WTC11 (cell line): Measurements from ENCODE around the gene DMTF1. TPM values are rescaled to one million over a fixed set of nuclear protein-coding genes. Genes with fewer than 3 reads are reported as not detected.

Experiments used
- ATAC-seq: fragments of 200-7000 bp; cut with Tn5 transposase; 2 replicates; pipeline ENCODE4 v1.10.0; 2021; ENCODE audit warnings: mild to moderate bottlenecking, moderate library complexity
- CTCF ChIA-PET: fragments of 300-600 bp; sonication (Branson Sonifier 250); formaldehyde crosslinking; loops from one replicate; lab custom pipeline; 2021; ENCODE audit warnings: antibody characterized with exemption; lab: Charles Lee
- POLR2A ChIA-PET: fragments of 350-600 bp; sonication (Branson Sonifier 250); formaldehyde crosslinking; loops from one replicate; lab custom pipeline; 2021; ENCODE audit warnings: antibody characterized with exemption; lab: Charles Lee
- DNase-seq: peaks from one replicate; pipeline ENCODE4 v3.0.0; 2021; ENCODE audit warnings: low spot score
- H3K27ac Mint-ChIP-seq: 2 replicates; pipeline ENCODE4 v1.8.0; 2021; ENCODE audit warnings: mixed read lengths
- H3K27me3 Mint-ChIP-seq: 2 replicates; pipeline ENCODE4 v1.8.0; 2021; ENCODE audit warnings: low read depth, mild to moderate bottlenecking, moderate library complexity, mixed read lengths
- H3K36me3 Mint-ChIP-seq: 2 replicates; pipeline ENCODE4 v1.8.0; 2021; ENCODE audit warnings: mixed read lengths
- H3K4me1 Mint-ChIP-seq: 2 replicates; pipeline ENCODE4 v1.8.0; 2022; ENCODE audit warnings: mixed read lengths
- H3K4me3 Mint-ChIP-seq: 2 replicates; pipeline ENCODE4 v1.8.0; 2021; ENCODE audit warnings: mild to moderate bottlenecking, moderate library complexity, mixed read lengths
- H3K9me3 Mint-ChIP-seq: 2 replicates; pipeline ENCODE4 v1.8.0; 2021; ENCODE audit warnings: mixed read lengths
- ARID4B ChIP-seq: sonication (generic); formaldehyde crosslinking; IDR thresholded peaks from 2 replicates; pipeline ENCODE4 v1.8.0; 2023; ENCODE audit warnings: missing genetic modification reagents, mild to moderate bottlenecking, borderline replicate concordance
- ATF1 ChIP-seq: sonication (generic); formaldehyde crosslinking; IDR thresholded peaks from 2 replicates; pipeline ENCODE4 v1.8.1; 2023; ENCODE audit warnings: mild to moderate bottlenecking, moderate library complexity, missing genetic modification reagents
- CBFB ChIP-seq: sonication (generic); formaldehyde crosslinking; IDR thresholded peaks from 2 replicates; pipeline ENCODE4 v1.8.1; 2022; ENCODE audit warnings: mild to moderate bottlenecking, low read depth, missing genetic modification reagents
- ELF4 ChIP-seq: sonication (generic); formaldehyde crosslinking; IDR thresholded peaks from 2 replicates; pipeline ENCODE4 v1.8.1; 2022; ENCODE audit warnings: low read depth, mild to moderate bottlenecking, moderate library complexity, missing genetic modification reagents
- FOXP4 ChIP-seq: sonication (generic); formaldehyde crosslinking; IDR thresholded peaks from 2 replicates; pipeline ENCODE4 v1.8.0; 2022; ENCODE audit warnings: mild to moderate bottlenecking, missing genetic modification reagents
- GRHL2 ChIP-seq: fragments of 250-450 bp; sonication (Bioruptor Pico); IDR thresholded peaks from 2 replicates; pipeline ENCODE4 v1.8.0; 2022; ENCODE audit warnings: mild to moderate bottlenecking, moderate library complexity; ENCODE audit not compliant: insufficient replicate concordance, severe bottlenecking
- HMGA2 ChIP-seq: fragments of 250-450 bp; sonication (Bioruptor Pico); IDR thresholded peaks from 2 replicates; pipeline ENCODE4 v1.4.0; 2021; ENCODE audit warnings: mild to moderate bottlenecking, moderate library complexity
- NFE2L1 ChIP-seq: sonication (generic); formaldehyde crosslinking; IDR thresholded peaks from 2 replicates; pipeline ENCODE4 v1.8.1; 2023; ENCODE audit warnings: missing genetic modification reagents
- NR2C2 ChIP-seq: sonication (generic); formaldehyde crosslinking; IDR thresholded peaks from 2 replicates; pipeline ENCODE4 v1.8.0; 2022; ENCODE audit warnings: mild to moderate bottlenecking, missing genetic modification reagents
- OVOL2 ChIP-seq: fragments of 250-450 bp; sonication (Bioruptor Pico); IDR thresholded peaks from 2 replicates; pipeline ENCODE4 v1.9.0; 2021; ENCODE audit warnings: mild to moderate bottlenecking, borderline replicate concordance
- PREB ChIP-seq: sonication (generic); formaldehyde crosslinking; IDR thresholded peaks from 2 replicates; pipeline ENCODE4 v1.8.1; 2022; ENCODE audit warnings: mild to moderate bottlenecking, missing genetic modification reagents, moderate library complexity, borderline replicate concordance
- SMAD3 ChIP-seq: sonication (generic); formaldehyde crosslinking; IDR thresholded peaks from 2 replicates; pipeline ENCODE4 v1.8.0; 2022; ENCODE audit warnings: missing genetic modification reagents, mild to moderate bottlenecking, borderline replicate concordance
- TEAD1 ChIP-seq: sonication (generic); formaldehyde crosslinking; IDR thresholded peaks from 2 replicates; pipeline ENCODE4 v1.8.0; 2022; ENCODE audit warnings: mild to moderate bottlenecking, missing genetic modification reagents
- TP53 ChIP-seq: sonication (generic); formaldehyde crosslinking; IDR thresholded peaks from 2 replicates; pipeline ENCODE4 v1.8.1; 2023; ENCODE audit warnings: mild to moderate bottlenecking, missing genetic modification reagents
- USF1 ChIP-seq: sonication (generic); formaldehyde crosslinking; IDR thresholded peaks from 2 replicates; pipeline ENCODE4 v1.8.0; 2022; ENCODE audit warnings: mild to moderate bottlenecking, missing genetic modification reagents
- ZBTB21 ChIP-seq: sonication (generic); formaldehyde crosslinking; IDR thresholded peaks from 2 replicates; pipeline ENCODE4 v1.8.1; 2023; ENCODE audit warnings: mild to moderate bottlenecking, missing genetic modification reagents, borderline replicate concordance
- ZMAT4 ChIP-seq: fragments of 250-450 bp; sonication (Bioruptor Pico); IDR thresholded peaks from 2 replicates; pipeline ENCODE4 v1.9.0; 2021; ENCODE audit warnings: mild to moderate bottlenecking
- ZNF219 ChIP-seq: sonication (generic); formaldehyde crosslinking; IDR thresholded peaks from 2 replicates; pipeline ENCODE4 v1.8.0; 2023; ENCODE audit warnings: missing genetic modification reagents, mild to moderate bottlenecking, borderline replicate concordance
- ZNF232 ChIP-seq: sonication (generic); formaldehyde crosslinking; IDR thresholded peaks from 2 replicates; pipeline ENCODE4 v1.8.0; 2022; ENCODE audit warnings: mild to moderate bottlenecking, missing genetic modification reagents
- ZNF423 ChIP-seq: fragments of 250-450 bp; sonication (Bioruptor Pico); IDR thresholded peaks from 2 replicates; pipeline ENCODE4 v2.1.2; 2022; ENCODE audit warnings: mild to moderate bottlenecking, moderate library complexity
- ZNF532 ChIP-seq: fragments of 250-450 bp; sonication (Bioruptor Pico); IDR thresholded peaks from 2 replicates; pipeline ENCODE4 v1.9.0; 2021; ENCODE audit warnings: mild to moderate bottlenecking, borderline replicate concordance
- ZSCAN18 ChIP-seq: fragments of 250-450 bp; sonication (Bioruptor Pico); IDR thresholded peaks from 2 replicates; pipeline ENCODE4 v2.1.2; 2022; ENCODE audit warnings: mild to moderate bottlenecking, moderate library complexity
- total RNA-seq: library from RNA; stranded (reverse); gene quantifications from 3 replicates; pipeline ENCODE4 v1.2.3, GENCODE V29; 2021

DMTF1 gene
- total RNA-seq, 1 experiment from 2014 or later, result 79.3 TPM

GRCh38 chr7:87213252-87213651 lies 61.0 kb downstream of the DMTF1 start (continued):
- TF ChIP-seq OVOL2 (CRISPR knock-in tag), result no peak
- no peak for TF ChIP-seq SMAD3 (CRISPR knock-in tag)
- TF ChIP-seq, all 79 proteins: peak for 0

GRCh38 chr7:87213811-87214210 lies 61.6 kb downstream of the DMTF1 start:
- H3K36me3 Mint-ChIP-seq, result peaks cover 41% of the 10 kb centered on the region

More at GRCh38 chr7:87213811-87214210, 61.6 kb downstream of the DMTF1 start:
- DNase-seq (no peak), ATAC-seq (no peak)
- Mint-ChIP-seq H3K27me3 (no peaks in the 10 kb centered on the region), H3K4me1 (peaks cover 13% of the 10 kb centered on the region), H3K4me3 (no peak overlapping the region), H3K9me3 (peaks cover 6% of the 10 kb centered on the region), H3K27ac (no peak overlapping the region; the same call in 1 of the 2 replicates)
- TF ChIP-seq HMGA2 (no peak), ARID4B (no peak), ZNF423 (no peak), ZBTB21 (CRISPR knock-in tag) (no peak), ELF4 (CRISPR knock-in tag) (no peak), USF1 (CRISPR knock-in tag) (no peak), GRHL2 (CRISPR knock-in tag) (no peak), TP53 (CRISPR knock-in tag) (no peak), NFE2L1 (no peak), ZNF219 (CRISPR knock-in tag) (no peak), ZSCAN18 (CRISPR knock-in tag) (no peak), ZNF232 (CRISPR knock-in tag) (no peak), ZMAT4 (CRISPR knock-in tag) (no peak), PREB (no peak), ATF1 (CRISPR knock-in tag) (no peak), CBFB (CRISPR knock-in tag) (no peak), ZNF532 (CRISPR knock-in tag) (no peak), FOXP4 (no peak), NR2C2 (CRISPR knock-in tag) (no peak), TEAD1 (CRISPR knock-in tag) (no peak)
- ChIA-PET CTCF (no interaction called here), POLR2A (no interaction called here)
